ENCODE data around the gene CORO2B. TPM values are rescaled to one million over a fixed set of nuclear protein-coding genes. Genes with fewer than 3 reads are reported as not detected.

CORO2B gene
- polyA plus RNA-seq, 3 donors: 0.03 TPM; not detected in 2

GRCh38 chr15:68715111-68715510 is 136.3 kb downstream of the CORO2B start:
- Histone ChIP-seq H3K27me3 (ENCODE audit: control insufficient read depth in 2 of 2, insufficient read depth in 2 of 2, low read length in 2 of 2) (no peaks in the 10 kb centered on the region), H3K36me3 (replicated peaks in 1 of 2; ENCODE audit: control insufficient read depth in 1 of 2, insufficient read depth in 2 of 2, low read length in 2 of 2) (no peaks in the 10 kb centered on the region), H3K4me2 (replicated peaks; ENCODE audit: extremely low read depth, low read length, poor library complexity, severe bottlenecking) (no peak overlapping the region), H3K27ac (ENCODE audit: low read depth in 1 of 2, low read length in 2 of 2) (no peak overlapping the region), H3K9me3 (replicated peaks in 1 of 2; ENCODE audit: control insufficient read depth in 1 of 2, insufficient read depth in 1 of 2, low read length in 2 of 2) (no peaks in the 10 kb centered on the region), H4K20me1 (ENCODE audit: insufficient read depth, low read length) (no peaks in the 10 kb centered on the region), H3K79me2 (ENCODE audit: insufficient read depth, low read length) (no peaks in the 10 kb centered on the region), H3K9ac (ENCODE audit: insufficient read depth, low read length, poor library complexity, severe bottlenecking) (no peak overlapping the region), H3K4me1 (ENCODE audit: control insufficient read depth in 1 of 2, insufficient read depth in 2 of 2, low read length in 2 of 2) (no peaks in the 10 kb centered on the region), H2AFZ (ENCODE audit: insufficient read depth, low read depth, low read length, poor library complexity, severe bottlenecking) (no peak overlapping the region), H3K4me3 (replicated peaks in 1 of 3; ENCODE audit: low read depth in 2 of 3, low read length in 3 of 3) (no peak overlapping the region)
- TF ChIP-seq CTCF (IDR thresholded peaks at IDR 0.05): no peak
- DNase-seq: no peak
- Mint-ChIP-seq H3K4me1 (peaks cover 5% of the 10 kb centered on the region), H3K4me3 (no peak overlapping the region), H3K27ac (peak overlapping the region in 1 of 7 donors; percentile 57), H3K27me3 (ENCODE audit: low read depth in 3 of 3) (peaks cover 0 to 3% (median 2%) of the 10 kb centered on the region in 3 donors), H3K9me3 (peaks cover 0 to 3% (median 0%) of the 10 kb centered on the region in 7 donors), H3K36me3 (no peaks in the 10 kb centered on the region)
- intact Hi-C loops (cut with micrococcal nuclease): no loop called here
- WGBS (ENCODE audit: insufficient coverage): 95% methylated on average over 6 of the region's 8 CpGs

GRCh38 chr15:68717951-68718350 is 139.2 kb downstream of the CORO2B start:
- no peaks in the 10 kb centered on the region for H3K79me2 ChIP-seq (ENCODE audit: insufficient read depth, low read length)
- H3K27me3 ChIP-seq (ENCODE audit: control insufficient read depth in 2 of 2, insufficient read depth in 2 of 2, low read length in 2 of 2): no peaks in the 10 kb centered on the region
- no peak for DNase-seq
- no CpG with 5 or more reads among the region's 3 CpGs for WGBS (ENCODE audit: insufficient coverage)
- H3K4me1 ChIP-seq (ENCODE audit: control insufficient read depth in 1 of 2, insufficient read depth in 2 of 2, low read length in 2 of 2): no peaks in the 10 kb centered on the region
- no peaks in the 10 kb centered on the region for H3K36me3 Mint-ChIP-seq
- H2AFZ ChIP-seq (ENCODE audit: insufficient read depth, low read depth, low read length, poor library complexity, severe bottlenecking): no peak overlapping the region
- H3K4me1 Mint-ChIP-seq: peaks cover 5% of the 10 kb centered on the region
- no peak overlapping the region for H3K27ac Mint-ChIP-seq
- H3K9ac ChIP-seq (ENCODE audit: insufficient read depth, low read length, poor library complexity, severe bottlenecking): no peak overlapping the region
- H3K9me3 Mint-ChIP-seq: peaks cover 0 to 3% (median 0%) of the 10 kb centered on the region in 7 donors
- H3K4me2 ChIP-seq (replicated peaks; ENCODE audit: extremely low read depth, low read length, poor library complexity, severe bottlenecking): no peak overlapping the region
- no peaks in the 10 kb centered on the region for H4K20me1 ChIP-seq (ENCODE audit: insufficient read depth, low read length)
- intact Hi-C loops (cut with micrococcal nuclease): no loop called here
- H3K36me3 ChIP-seq (replicated peaks in 1 of 2; ENCODE audit: control insufficient read depth in 1 of 2, insufficient read depth in 2 of 2, low read length in 2 of 2): no peaks in the 10 kb centered on the region
- no peaks in the 10 kb centered on the region for H3K9me3 ChIP-seq (replicated peaks in 1 of 2; ENCODE audit: control insufficient read depth in 1 of 2, insufficient read depth in 1 of 2, low read length in 2 of 2)
- H3K27me3 Mint-ChIP-seq (ENCODE audit: low read depth in 3 of 3): peaks cover 0 to 3% (median 2%) of the 10 kb centered on the region in 3 donors
- no peak overlapping the region for H3K4me3 Mint-ChIP-seq
- H3K27ac ChIP-seq (ENCODE audit: low read depth in 1 of 2, low read length in 2 of 2): no peak overlapping the region
- H3K4me3 ChIP-seq (replicated peaks in 1 of 3; ENCODE audit: low read depth in 2 of 3, low read length in 3 of 3): no peak overlapping the region
- TF ChIP-seq CTCF (IDR thresholded peaks at IDR 0.05): no peak

Data from CD14-positive monocyte (primary cell).